Trophoblast cell (in vitro differentiated cells and primary cell): ENCODE data around the gene CNTNAP1.

Experiments used
- DNase-seq, 2 donors: peaks; one replicate each; pipeline ENCODE4 v3.0.0-alpha.2; 2016
- H2AFZ ChIP-seq: 2 replicates; pipeline ENCODE4 v1.6.1; 2013; ENCODE audit warnings: low read length, moderate library complexity, mild to moderate bottlenecking; ENCODE audit not compliant: insufficient read depth, poor library complexity
- H2AK5ac ChIP-seq: 2 replicates; pipeline ENCODE4 v1.6.1; 2013; ENCODE audit warnings: mild to moderate bottlenecking, low read length
- H2BK120ac ChIP-seq: 2 replicates; pipeline ENCODE4 v1.6.1; 2013; ENCODE audit warnings: low read length, mild to moderate bottlenecking, moderate library complexity; ENCODE audit not compliant: insufficient read depth, poor library complexity
- H2BK12ac ChIP-seq: 2 replicates; pipeline ENCODE4 v1.6.1; 2013; ENCODE audit warnings: mild to moderate bottlenecking, low read length, moderate library complexity
- H2BK5ac ChIP-seq: 2 replicates; pipeline ENCODE4 v1.6.1; 2013; ENCODE audit warnings: low read length, low read depth, moderate library complexity, mild to moderate bottlenecking; ENCODE audit not compliant: poor library complexity
- H3K14ac ChIP-seq: 2 replicates; pipeline ENCODE4 v1.6.1; 2013; ENCODE audit warnings: mild to moderate bottlenecking, low read length
- H3K18ac ChIP-seq: 2 replicates; pipeline ENCODE4 v1.6.1; 2013; ENCODE audit warnings: mild to moderate bottlenecking, low read length
- H3K23ac ChIP-seq: 2 replicates; pipeline ENCODE4 v1.6.1; 2013; ENCODE audit warnings: low read length
- H3K27ac ChIP-seq: 2 replicates; pipeline ENCODE4 v1.5.1; 2013; ENCODE audit warnings: low read depth, mild to moderate bottlenecking, inconsistent platforms, low read length, moderate library complexity
- H3K27me3 ChIP-seq: 2 replicates; pipeline ENCODE4 v1.6.1; 2013; ENCODE audit warnings: inconsistent platforms, mild to moderate bottlenecking, low read length, moderate library complexity; ENCODE audit not compliant: insufficient read depth
- H3K36me3 ChIP-seq, 2 experiments: 1 replicate in 1 of 2; 2 replicates in 1 of 2; pipeline ENCODE4 v1.6.1; 2013; ENCODE audit warnings: low read length in 2 of 2, mild to moderate bottlenecking in 2 of 2, moderate library complexity in 1 of 2; ENCODE audit not compliant: insufficient read depth in 2 of 2, control insufficient read depth in 1 of 2
- H3K4ac ChIP-seq: 2 replicates; pipeline ENCODE4 v1.6.1; 2013; ENCODE audit warnings: low read depth, mild to moderate bottlenecking, low read length, moderate library complexity
- H3K4me1 ChIP-seq, 2 experiments: 1 replicate in 1 of 2; 2 replicates in 1 of 2; pipeline ENCODE4 v1.6.1; 2013; ENCODE audit warnings: low read length in 2 of 2, mild to moderate bottlenecking in 2 of 2, moderate library complexity in 1 of 2; ENCODE audit not compliant: insufficient read depth in 2 of 2, control insufficient read depth in 1 of 2
- H3K4me2 ChIP-seq: 2 replicates; pipeline ENCODE4 v1.6.1; 2013; ENCODE audit warnings: inconsistent platforms, mild to moderate bottlenecking, low read length, moderate library complexity
- H3K4me3 ChIP-seq: 2 replicates; pipeline ENCODE4 v1.5.1; 2013; ENCODE audit warnings: mild to moderate bottlenecking, low read depth, low read length, inconsistent platforms
- H3K79me1 ChIP-seq: one replicate; pipeline ENCODE4 v1.6.1; 2013; ENCODE audit warnings: low read length
- H3K79me2 ChIP-seq: 2 replicates; pipeline ENCODE4 v1.6.1; 2013; ENCODE audit warnings: low read length, mild to moderate bottlenecking; ENCODE audit not compliant: control insufficient read depth, insufficient read depth, poor library complexity
- H3K9ac ChIP-seq: 2 replicates; pipeline ENCODE4 v1.6.1; 2013; ENCODE audit warnings: mild to moderate bottlenecking, low read length
- H3K9me3 ChIP-seq: 2 replicates; pipeline ENCODE4 v1.6.1; 2013; ENCODE audit warnings: low read depth, mild to moderate bottlenecking, control low read depth, inconsistent platforms, low read length; ENCODE audit not compliant: insufficient read depth
- H4K12ac ChIP-seq: 2 replicates; pipeline ENCODE4 v1.6.1; 2013; ENCODE audit warnings: low read depth, mild to moderate bottlenecking, low read length, moderate library complexity
- H4K8ac ChIP-seq: 2 replicates; pipeline ENCODE4 v1.6.1; 2013; ENCODE audit warnings: low read depth, mild to moderate bottlenecking, low read length, moderate library complexity
- H4K91ac ChIP-seq: one replicate; pipeline ENCODE4 v1.6.1; 2013; ENCODE audit warnings: low read depth, mild to moderate bottlenecking, low read length, moderate library complexity
- WGBS: extraction: QIAGEN DNeasy Blood & Tissue Kit; methylation state at CpG from one replicate; pipeline ENCODE4 v1.1.7; 2013; ENCODE audit warnings: missing lambda C conversion rate; ENCODE audit not compliant: insufficient read length, insufficient coverage; ENCODE audit errors: extremely low coverage; 5-methylcytosine and 5-hydroxymethylcytosine counted together

The CNTNAP1 gene

GRCh38 chr17:42669705-42669976 lies 12.7 kb upstream of the CNTNAP1 start:
- no CpG with 5 or more reads among the region's 12 CpGs for WGBS
- no peak overlapping the region for H2BK120ac ChIP-seq
- H3K36me3 ChIP-seq, result peaks cover 42% of the 10 kb centered on the region in 2 experiments
- peak overlapping the region; percentile 5 for H3K14ac ChIP-seq
- H2BK5ac ChIP-seq, result no peak overlapping the region
- H3K27me3 ChIP-seq, result peaks cover 3% of the 10 kb centered on the region
- H3K23ac ChIP-seq, result no peak overlapping the region
- no peak overlapping the region for H3K4ac ChIP-seq
- H3K79me1 ChIP-seq, result no peaks in the 10 kb centered on the region
- peaks cover 5% of the 10 kb centered on the region for H3K9me3 ChIP-seq
- H2BK12ac ChIP-seq, result no peak overlapping the region
- no peak for DNase-seq
- peaks cover 21 to 32% of the 10 kb centered on the region in 2 experiments for H3K4me1 ChIP-seq
- H4K91ac ChIP-seq, result no peak overlapping the region
- no peak overlapping the region for H4K12ac ChIP-seq
- H3K4me3 ChIP-seq, result no peak overlapping the region
- no peak overlapping the region for H2AK5ac ChIP-seq
- peak overlapping the region; percentile 33 for H3K4me2 ChIP-seq
- H3K27ac ChIP-seq, result no peak overlapping the region
- no peak overlapping the region for H2AFZ ChIP-seq
- peak overlapping the region; percentile 1 for H4K8ac ChIP-seq
- no peaks in the 10 kb centered on the region for H3K79me2 ChIP-seq
- peak overlapping the region; percentile 5 for H3K9ac ChIP-seq
- no peak overlapping the region for H3K18ac ChIP-seq

- peaks cover 5% of the 10 kb centered on the region for H3K9me3 ChIP-seq
- H3K36me3 ChIP-seq, result peaks cover 42% of the 10 kb centered on the region in 2 experiments
- DNase-seq, result no peak
- H4K12ac ChIP-seq, result no peak overlapping the region
- H2AK5ac ChIP-seq, result no peak overlapping the region
- H3K23ac ChIP-seq, result no peak overlapping the region
- no peaks in the 10 kb centered on the region for H3K79me1 ChIP-seq
- H3K18ac ChIP-seq, result no peak overlapping the region
- H2AFZ ChIP-seq, result no peak overlapping the region
- no peaks in the 10 kb centered on the region for H3K79me2 ChIP-seq
- peak overlapping the region; percentile 55 for H3K4me2 ChIP-seq
- H4K91ac ChIP-seq, result no peak overlapping the region
- no CpG with 5 or more reads among the region's 87 CpGs for WGBS
- no peak overlapping the region for H2BK5ac ChIP-seq
- no peak overlapping the region for H3K27ac ChIP-seq
- peaks cover 25 to 37% of the 10 kb centered on the region in 2 experiments for H3K4me1 ChIP-seq
- no peak overlapping the region for H2BK120ac ChIP-seq
- H2BK12ac ChIP-seq, result no peak overlapping the region
- peaks cover 3% of the 10 kb centered on the region for H3K27me3 ChIP-seq
- no peak overlapping the region for H3K4ac ChIP-seq
- peak overlapping the region; percentile 5 for H3K14ac ChIP-seq
- peak overlapping the region; percentile 5 for H3K9ac ChIP-seq
- peak overlapping the region; percentile 38 for H3K4me3 ChIP-seq
- peak overlapping the region; percentile 1 for H4K8ac ChIP-seq
These were observed 12.1 kb upstream of the CNTNAP1 start for GRCh38 chr17:42669977-42670788.

- WGBS, result no CpG with 5 or more reads among the region's 50 CpGs
- H3K4ac ChIP-seq, result no peak overlapping the region
- no peak overlapping the region for H2AK5ac ChIP-seq
- peaks cover 5% of the 10 kb centered on the region for H3K9me3 ChIP-seq
- no peak overlapping the region for H3K18ac ChIP-seq
- no peak overlapping the region for H2BK120ac ChIP-seq
- H3K27me3 ChIP-seq, result peaks cover 7% of the 10 kb centered on the region
- H3K79me2 ChIP-seq, result peaks cover 4% of the 10 kb centered on the region
- H3K4me3 ChIP-seq, result no peak overlapping the region
- H4K91ac ChIP-seq, result no peak overlapping the region
- H3K36me3 ChIP-seq, result peaks cover 34 to 35% of the 10 kb centered on the region in 2 experiments
- no peak overlapping the region for H4K12ac ChIP-seq
- H2BK12ac ChIP-seq, result no peak overlapping the region
- peaks cover 2% of the 10 kb centered on the region for H3K79me1 ChIP-seq
- no peak overlapping the region for H3K14ac ChIP-seq
- DNase-seq, result no peak
- H3K27ac ChIP-seq, result no peak overlapping the region
- peaks cover 33 to 45% of the 10 kb centered on the region in 2 experiments for H3K4me1 ChIP-seq
- H2AFZ ChIP-seq, result no peak overlapping the region
- no peak overlapping the region for H2BK5ac ChIP-seq
- no peak overlapping the region for H3K23ac ChIP-seq
- H3K4me2 ChIP-seq, result no peak overlapping the region
- H3K9ac ChIP-seq, result no peak overlapping the region
- H4K8ac ChIP-seq, result no peak overlapping the region
These were observed 11.3 kb upstream of the CNTNAP1 start for GRCh38 chr17:42670789-42671657.

- Histone ChIP-seq H3K79me2 (peaks cover 4% of the 10 kb centered on the region), H2AK5ac (no peak overlapping the region), H3K4ac (no peak overlapping the region), H3K18ac (no peak overlapping the region), H3K9me3 (peaks cover 5% of the 10 kb centered on the region), H3K4me2 (no peak overlapping the region), H4K91ac (no peak overlapping the region), H2AFZ (no peak overlapping the region), H3K23ac (no peak overlapping the region), H3K14ac (no peak overlapping the region), H4K12ac (no peak overlapping the region), H4K8ac (no peak overlapping the region), H3K9ac (no peak overlapping the region), H2BK120ac (no peak overlapping the region), H3K4me1 (peaks cover 33 to 48% of the 10 kb centered on the region in 2 experiments), H2BK12ac (no peak overlapping the region), H3K27ac (no peak overlapping the region), H3K27me3 (peaks cover 7% of the 10 kb centered on the region), H3K36me3 (peaks cover 26% of the 10 kb centered on the region in 2 experiments), H3K4me3 (no peak overlapping the region), H3K79me1 (peaks cover 7% of the 10 kb centered on the region), H2BK5ac (no peak overlapping the region)
- DNase-seq, result no peak
- no CpG with 5 or more reads among the region's 28 CpGs for WGBS
These were observed 10.3 kb upstream of the CNTNAP1 start for GRCh38 chr17:42672038-42672437.
